Astrocyte (in vitro differentiated cells and primary cell): ENCODE data around the gene TRAFD1. TPM values are rescaled to one million over a fixed set of nuclear protein-coding genes. Genes with fewer than 3 reads are reported as not detected.

Source experiments
- DNase-seq: peaks from one replicate; pipeline ENCODE4 v3.0.0-alpha.2; 2010; ENCODE audit warnings: low read depth
- FAIRE-seq: peaks from 2 replicates; lab custom pipeline; 2011; peaks lifted over from hg19 to GRCh38; lab: Jason Lieb, UNC
- H2AFZ ChIP-seq: 2 replicates; pipeline ENCODE4 v1.6.0; 2012; ENCODE audit warnings: low read depth, low read length, inconsistent platforms
- H3K27ac ChIP-seq: 2 replicates; pipeline ENCODE4 v1.5.1; 2011; ENCODE audit warnings: low read depth, low read length, inconsistent platforms
- H3K27me3 ChIP-seq: 2 replicates; pipeline ENCODE4 v1.6.0; 2011; ENCODE audit warnings: low read length, inconsistent platforms; ENCODE audit not compliant: insufficient read depth
- H3K36me3 ChIP-seq: 2 replicates; pipeline ENCODE4 v1.5.1; 2011; ENCODE audit warnings: low read length, inconsistent platforms; ENCODE audit not compliant: insufficient read depth
- H3K4me1 ChIP-seq: 2 replicates; pipeline ENCODE4 v1.5.1; 2011; ENCODE audit warnings: low read length, inconsistent platforms; ENCODE audit not compliant: insufficient read depth
- H3K4me2 ChIP-seq: 2 replicates; pipeline ENCODE4 v1.6.0; 2012; ENCODE audit warnings: low read length, inconsistent platforms
- H3K4me3 ChIP-seq: 2 replicates; pipeline ENCODE4 v1.5.1; 2011; ENCODE audit warnings: low read depth, mild to moderate bottlenecking, low read length, inconsistent platforms; ENCODE audit not compliant: insufficient read depth
- H3K79me2 ChIP-seq: 2 replicates; pipeline ENCODE4 v1.6.0; 2012; ENCODE audit warnings: mild to moderate bottlenecking, low read length, inconsistent platforms; ENCODE audit not compliant: insufficient read depth
- H3K9ac ChIP-seq: 2 replicates; pipeline ENCODE4 v1.6.0; 2012; ENCODE audit warnings: mild to moderate bottlenecking, low read length, inconsistent platforms
- H3K9me3 ChIP-seq: 2 replicates; pipeline ENCODE4 v1.5.1; 2012; ENCODE audit warnings: low read depth, mild to moderate bottlenecking, low read length, inconsistent platforms; ENCODE audit not compliant: insufficient read depth
- H4K20me1 ChIP-seq: 2 replicates; pipeline ENCODE4 v1.6.0; 2012; ENCODE audit warnings: low read length, inconsistent platforms; ENCODE audit not compliant: insufficient read depth
- H3K27ac Mint-ChIP-seq: one replicate; pipeline ENCODE4 v1.8.0; 2021; ENCODE audit warnings: mild to moderate bottlenecking, mixed read lengths; ENCODE audit not compliant: unreplicated experiment
- H3K27me3 Mint-ChIP-seq: one replicate; pipeline ENCODE4 v1.8.0; 2021; ENCODE audit warnings: low read depth, mixed read lengths; ENCODE audit not compliant: unreplicated experiment
- H3K36me3 Mint-ChIP-seq: one replicate; pipeline ENCODE4 v1.8.0; 2021; ENCODE audit warnings: low read depth, mixed read lengths; ENCODE audit not compliant: unreplicated experiment
- H3K4me1 Mint-ChIP-seq: one replicate; pipeline ENCODE4 v1.8.0; 2021; ENCODE audit warnings: low read depth, mixed read lengths; ENCODE audit not compliant: unreplicated experiment
- H3K4me3 Mint-ChIP-seq: one replicate; pipeline ENCODE4 v1.8.0; 2021; ENCODE audit warnings: mild to moderate bottlenecking, moderate library complexity, mixed read lengths; ENCODE audit not compliant: unreplicated experiment
- H3K9me3 Mint-ChIP-seq: one replicate; pipeline ENCODE4 v1.8.0; 2021; ENCODE audit warnings: mild to moderate bottlenecking, mixed read lengths; ENCODE audit not compliant: unreplicated experiment
- EZH2 ChIP-seq: IDR thresholded peaks from 2 replicates; pipeline ENCODE4 v1.6.1; 2012; ENCODE audit warnings: mild to moderate bottlenecking, low read length, inconsistent platforms; ENCODE audit not compliant: insufficient read depth
- total RNA-seq: library from RNA; stranded (reverse); gene quantifications from 2 replicates; pipeline ENCODE4 v1.2.1, GENCODE V29; 2021
- TF ChIP-seq, protein P1 (sequence below): IDR thresholded peaks from 2 replicates; pipeline ENCODE4 v1.5.1; 2011; ENCODE audit warnings: low read depth, mild to moderate bottlenecking, inconsistent platforms, low read length, moderate library complexity; ENCODE audit not compliant: insufficient read depth

Gene TRAFD1
- total RNA-seq, 1 donor from 2014 or later, result 35.6 TPM

DNA sequence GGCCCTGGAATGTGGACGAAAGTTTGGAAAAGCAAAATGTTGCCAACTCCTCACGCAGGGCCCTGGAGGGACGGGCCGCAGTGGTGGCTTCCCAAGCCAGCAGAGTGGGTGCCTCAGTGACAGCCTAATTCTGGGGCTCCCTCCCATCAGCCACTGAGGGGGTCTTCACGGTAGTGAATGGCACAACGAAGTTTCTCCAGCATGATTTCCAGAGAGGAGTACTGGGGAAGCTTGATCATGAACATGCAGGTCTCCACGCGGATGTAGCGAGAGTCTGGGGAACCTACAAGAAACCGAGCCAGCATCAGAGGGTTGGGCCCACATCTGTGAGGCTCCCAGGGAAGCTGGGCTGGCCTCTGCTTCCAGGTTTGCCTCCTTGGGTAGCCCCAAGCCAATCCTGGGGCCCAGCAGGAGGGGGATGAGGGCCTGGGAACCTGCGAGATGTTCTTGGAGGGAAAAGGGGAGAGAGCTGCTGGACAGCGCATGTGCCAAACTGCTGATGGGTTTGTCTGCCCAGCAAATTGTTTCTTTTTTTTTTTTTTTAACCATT lies 37.0 kb downstream of the TRAFD1 start:
- Histone ChIP-seq H3K4me1 (no peaks in the 10 kb centered on the region), H3K4me3 (no peak overlapping the region), H3K4me2 (no peak overlapping the region), H2AFZ (no peak overlapping the region), H4K20me1 (no peaks in the 10 kb centered on the region), H3K27me3 (no peaks in the 10 kb centered on the region), H3K9me3 (no peaks in the 10 kb centered on the region), H3K9ac (no peak overlapping the region), H3K27ac (no peak overlapping the region), H3K36me3 (peaks cover 9% of the 10 kb centered on the region), H3K79me2 (no peaks in the 10 kb centered on the region)
- Mint-ChIP-seq H3K4me3 (no peak overlapping the region), H3K27ac (no peak overlapping the region), H3K9me3 (peaks cover 8% of the 10 kb centered on the region), H3K4me1 (no peaks in the 10 kb centered on the region), H3K36me3 (peaks cover 44% of the 10 kb centered on the region), H3K27me3 (no peaks in the 10 kb centered on the region)
- TF ChIP-seq, protein P1, sequence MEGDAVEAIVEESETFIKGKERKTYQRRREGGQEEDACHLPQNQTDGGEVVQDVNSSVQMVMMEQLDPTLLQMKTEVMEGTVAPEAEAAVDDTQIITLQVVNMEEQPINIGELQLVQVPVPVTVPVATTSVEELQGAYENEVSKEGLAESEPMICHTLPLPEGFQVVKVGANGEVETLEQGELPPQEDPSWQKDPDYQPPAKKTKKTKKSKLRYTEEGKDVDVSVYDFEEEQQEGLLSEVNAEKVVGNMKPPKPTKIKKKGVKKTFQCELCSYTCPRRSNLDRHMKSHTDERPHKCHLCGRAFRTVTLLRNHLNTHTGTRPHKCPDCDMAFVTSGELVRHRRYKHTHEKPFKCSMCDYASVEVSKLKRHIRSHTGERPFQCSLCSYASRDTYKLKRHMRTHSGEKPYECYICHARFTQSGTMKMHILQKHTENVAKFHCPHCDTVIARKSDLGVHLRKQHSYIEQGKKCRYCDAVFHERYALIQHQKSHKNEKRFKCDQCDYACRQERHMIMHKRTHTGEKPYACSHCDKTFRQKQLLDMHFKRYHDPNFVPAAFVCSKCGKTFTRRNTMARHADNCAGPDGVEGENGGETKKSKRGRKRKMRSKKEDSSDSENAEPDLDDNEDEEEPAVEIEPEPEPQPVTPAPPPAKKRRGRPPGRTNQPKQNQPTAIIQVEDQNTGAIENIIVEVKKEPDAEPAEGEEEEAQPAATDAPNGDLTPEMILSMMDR, result no peak
- no peak for TF ChIP-seq EZH2
- no peak for FAIRE-seq
- no peak for DNase-seq

DNA sequence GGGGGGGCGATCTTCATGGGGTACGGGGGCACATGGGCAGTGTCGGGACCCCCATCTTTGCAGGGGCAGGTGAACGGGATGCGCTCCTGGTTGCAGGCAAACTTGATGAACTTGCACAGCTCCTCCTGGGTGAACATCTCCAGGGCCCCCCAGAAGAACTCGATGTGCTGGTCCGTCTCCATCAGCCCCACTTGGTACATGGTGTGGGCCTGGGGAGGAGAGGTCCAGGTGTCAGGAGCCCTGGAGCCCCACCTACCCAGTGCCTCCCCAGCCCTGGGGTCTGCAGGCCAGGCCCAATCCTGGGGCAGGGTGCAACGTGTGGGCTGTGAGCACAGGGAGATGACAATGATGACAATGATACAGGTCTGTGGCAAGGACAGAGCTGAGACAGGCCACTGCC lies 37.7 kb downstream of the TRAFD1 start:
- H3K27me3 Mint-ChIP-seq, result no peaks in the 10 kb centered on the region
- peaks cover 9% of the 10 kb centered on the region for H3K36me3 ChIP-seq
- TF ChIP-seq, protein P1, result no peak
- no peak for TF ChIP-seq EZH2
- H4K20me1 ChIP-seq, result no peaks in the 10 kb centered on the region
- H3K27ac ChIP-seq, result no peak overlapping the region
- H3K9ac ChIP-seq, result no peak overlapping the region
- H3K9me3 ChIP-seq, result no peaks in the 10 kb centered on the region
- H3K79me2 ChIP-seq, result no peaks in the 10 kb centered on the region
- FAIRE-seq (no peak), DNase-seq (no peak)
- no peaks in the 10 kb centered on the region for H3K27me3 ChIP-seq
- no peaks in the 10 kb centered on the region for H3K4me1 ChIP-seq
- no peak overlapping the region for H3K4me3 ChIP-seq
- H2AFZ ChIP-seq, result no peak overlapping the region
- H3K4me1 Mint-ChIP-seq, result no peaks in the 10 kb centered on the region
- H3K9me3 Mint-ChIP-seq, result peaks cover 5% of the 10 kb centered on the region
- no peak overlapping the region for H3K27ac Mint-ChIP-seq
- no peak overlapping the region for H3K4me3 Mint-ChIP-seq
- H3K4me2 ChIP-seq, result no peak overlapping the region
- H3K36me3 Mint-ChIP-seq, result peaks cover 39% of the 10 kb centered on the region

DNA sequence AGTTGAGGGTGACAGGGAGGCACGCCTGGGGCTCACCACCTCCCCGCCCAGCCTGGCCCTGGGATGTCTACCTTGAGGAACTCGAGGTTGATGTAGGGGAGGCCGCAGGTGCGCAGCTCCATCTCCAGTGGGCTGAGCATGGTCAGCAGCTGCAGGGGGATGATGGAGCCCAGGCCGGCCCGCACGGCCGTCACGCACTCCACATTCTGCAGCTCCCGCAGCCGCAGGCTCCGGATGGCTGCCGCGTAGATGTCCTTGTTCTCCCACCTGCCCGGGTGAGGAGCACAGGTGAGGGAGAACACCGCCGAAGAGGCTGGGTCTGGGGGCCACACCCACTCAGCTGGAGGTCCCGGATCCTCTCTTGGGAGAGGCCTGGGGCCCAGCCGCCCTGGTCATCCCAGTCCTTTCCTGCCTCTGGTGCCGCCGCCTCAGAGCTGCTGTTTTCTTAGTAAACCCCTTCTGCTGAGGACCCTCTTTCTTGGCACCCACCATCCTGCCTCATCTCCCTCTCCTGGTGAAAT lies 38.2 kb downstream of the TRAFD1 start:
- no peak for DNase-seq

More for the DNA sequence above, 38.2 kb downstream of the TRAFD1 start:
- Histone ChIP-seq H3K4me2 (no peak overlapping the region), H2AFZ (no peak overlapping the region), H3K36me3 (peaks cover 9% of the 10 kb centered on the region), H3K27ac (no peak overlapping the region), H3K79me2 (no peaks in the 10 kb centered on the region), H3K9ac (no peak overlapping the region), H3K27me3 (no peaks in the 10 kb centered on the region), H3K4me3 (no peak overlapping the region), H4K20me1 (no peaks in the 10 kb centered on the region), H3K4me1 (no peaks in the 10 kb centered on the region), H3K9me3 (no peaks in the 10 kb centered on the region)
- H3K27ac Mint-ChIP-seq, result no peak overlapping the region
- no peak overlapping the region for H3K4me3 Mint-ChIP-seq
- TF ChIP-seq EZH2, result no peak
- TF ChIP-seq, protein P1, result no peak
- peaks cover 5% of the 10 kb centered on the region for H3K9me3 Mint-ChIP-seq
- no peaks in the 10 kb centered on the region for H3K27me3 Mint-ChIP-seq
- H3K4me1 Mint-ChIP-seq, result no peaks in the 10 kb centered on the region
- no peak for FAIRE-seq
- H3K36me3 Mint-ChIP-seq, result peaks cover 34% of the 10 kb centered on the region
